Neuron (in vitro differentiated cells): ENCODE data around the gene RAB20.

ENCODE experiments used
- H2AFZ ChIP-seq: one replicate; pipeline ENCODE4 v1.6.1; 2013; ENCODE audit warnings: low read depth, mild to moderate bottlenecking, inconsistent platforms, low read length, moderate library complexity
- H3K27me3 ChIP-seq: one replicate; pipeline ENCODE4 v1.6.1; 2013; ENCODE audit warnings: low read length; ENCODE audit not compliant: insufficient read depth
- H3K36me3 ChIP-seq: one replicate; pipeline ENCODE4 v1.6.1; 2013; ENCODE audit warnings: low read length; ENCODE audit not compliant: insufficient read depth
- H3K4me1 ChIP-seq: one replicate; pipeline ENCODE4 v1.6.1; 2013; ENCODE audit warnings: low read length; ENCODE audit not compliant: insufficient read depth
- H3K4me3 ChIP-seq: 2 replicates; pipeline ENCODE4 v1.5.1; 2013; ENCODE audit warnings: mild to moderate bottlenecking, low read length, moderate library complexity
- H3K9me3 ChIP-seq: one replicate; pipeline ENCODE4 v1.6.1; 2013; ENCODE audit warnings: low read length

RAB20 gene

GRCh38 chr13:110476220-110476617 is 85.3 kb downstream of the RAB20 start:
- Histone ChIP-seq H3K27me3 (no peaks in the 10 kb centered on the region), H2AFZ (no peak overlapping the region), H3K9me3 (no peaks in the 10 kb centered on the region), H3K36me3 (peaks cover 47% of the 10 kb centered on the region), H3K4me1 (no peaks in the 10 kb centered on the region), H3K4me3 (no peak overlapping the region)

DNA sequence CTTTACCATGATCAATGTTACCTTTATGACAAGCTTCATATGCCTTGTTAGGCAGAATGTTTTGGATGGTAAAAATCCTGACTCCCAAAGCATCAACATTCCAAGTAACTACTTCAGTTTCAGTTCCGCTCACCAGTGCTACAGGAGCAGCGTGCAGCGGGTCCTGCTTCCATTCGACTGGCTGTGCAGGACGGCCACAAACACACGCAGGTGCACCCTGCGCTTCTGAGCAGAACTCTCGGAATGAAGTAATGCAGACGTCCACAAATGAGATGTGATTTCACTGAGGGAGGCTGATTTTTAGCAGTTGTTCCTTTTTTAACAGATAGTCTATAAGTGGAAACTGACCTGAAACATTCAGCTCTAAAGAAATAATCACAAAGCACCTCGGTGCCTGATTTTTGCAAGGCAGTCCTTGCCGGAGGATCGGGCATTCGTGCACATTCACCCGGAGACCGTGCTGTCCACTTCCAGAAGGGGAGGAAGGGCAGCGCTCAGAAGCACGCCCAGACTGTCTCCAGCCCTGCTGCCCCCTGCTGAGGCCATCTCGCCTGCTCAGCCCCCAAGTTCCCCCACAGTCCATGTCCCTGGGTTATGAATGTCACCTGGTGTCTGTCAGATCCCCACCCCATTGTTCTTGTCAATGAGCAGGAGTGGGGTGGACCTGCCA is 85.8 kb downstream of the RAB20 start:
- Histone ChIP-seq H3K9me3 (no peaks in the 10 kb centered on the region), H2AFZ (no peak overlapping the region), H3K27me3 (no peaks in the 10 kb centered on the region), H3K4me3 (no peak overlapping the region), H3K36me3 (peaks cover 48% of the 10 kb centered on the region), H3K4me1 (no peaks in the 10 kb centered on the region)

DNA sequence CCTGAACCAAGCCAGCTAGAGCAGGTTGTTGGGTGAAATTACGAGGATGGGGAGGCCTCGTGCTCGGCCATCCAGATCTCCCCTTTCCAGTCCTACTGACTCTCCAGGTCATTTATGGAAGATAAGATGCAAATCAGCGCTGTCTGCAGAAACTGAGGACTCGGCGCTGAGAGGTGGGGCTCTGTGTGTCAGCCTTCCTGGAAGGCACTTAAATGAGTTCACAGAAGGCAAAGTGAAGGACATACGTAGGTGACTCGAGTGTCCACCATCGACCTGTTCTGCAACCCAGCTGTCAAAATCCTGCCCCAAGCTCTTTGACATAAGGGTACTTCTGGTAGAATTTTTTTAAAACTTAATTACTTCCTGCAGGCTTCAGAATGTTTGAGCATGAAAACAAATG is 86.4 kb downstream of the RAB20 start:
- H3K9me3 ChIP-seq, result no peaks in the 10 kb centered on the region
- H2AFZ ChIP-seq, result no peak overlapping the region
- H3K4me3 ChIP-seq, result no peak overlapping the region
- H3K36me3 ChIP-seq, result peaks cover 48% of the 10 kb centered on the region
- H3K4me1 ChIP-seq, result no peaks in the 10 kb centered on the region
- no peaks in the 10 kb centered on the region for H3K27me3 ChIP-seq

GRCh38 chr13:110474713-110475112 is 86.8 kb downstream of the RAB20 start:
- Histone ChIP-seq H3K36me3 (peaks cover 47% of the 10 kb centered on the region), H2AFZ (no peak overlapping the region), H3K27me3 (no peaks in the 10 kb centered on the region), H3K4me3 (no peak overlapping the region), H3K9me3 (no peaks in the 10 kb centered on the region), H3K4me1 (no peaks in the 10 kb centered on the region)
